Measurements from ENCODE around the gene TCERG1. TPM values are rescaled to one million over a fixed set of nuclear protein-coding genes. Genes with fewer than 3 reads are reported as not detected.

TCERG1 gene
- total RNA-seq, 1 experiment from 2014 or later: 112 TPM

- no peak overlapping the region for H3K23ac ChIP-seq (ENCODE audit: insufficient read length, low read depth, low read length)
- H2BK12ac ChIP-seq (ENCODE audit: insufficient read length, low read depth, low read length): no peak overlapping the region
- H3K18ac ChIP-seq (ENCODE audit: insufficient read length, low read depth, low read length): no peak overlapping the region
- no peak overlapping the region for H3K4me2 ChIP-seq (ENCODE audit: insufficient read depth, insufficient read length, low read length)
- H2BK5ac ChIP-seq (ENCODE audit: insufficient read length, low read length): no peak overlapping the region
- no peak overlapping the region for H3K27ac ChIP-seq (ENCODE audit: insufficient read length, low read depth, low read length)
- WGBS (ENCODE audit: extremely low coverage, insufficient read length, low lambda C conversion rate): no CpG with 5 or more reads among the region's 6 CpGs
- no peak overlapping the region for H3K56ac ChIP-seq (ENCODE audit: insufficient read length, low read depth, low read length)
- no peaks in the 10 kb centered on the region for H3K4me1 Mint-ChIP-seq
- H3K9me3 Mint-ChIP-seq: no peaks in the 10 kb centered on the region
- no peak overlapping the region for H2AK5ac ChIP-seq (ENCODE audit: insufficient read length, low read length)
- H3K27ac Mint-ChIP-seq: no peak overlapping the region
- H3K27me3 ChIP-seq (ENCODE audit: insufficient read depth, low read length): no peaks in the 10 kb centered on the region
- H2BK20ac ChIP-seq (ENCODE audit: low read depth, low read length, poor library complexity, severe bottlenecking): no peak overlapping the region
- H2BK15ac ChIP-seq (ENCODE audit: low read depth, low read length): no peak overlapping the region
- H3K14ac ChIP-seq (ENCODE audit: insufficient read depth, low read length): no peak overlapping the region
- no peak overlapping the region for H3K4me3 Mint-ChIP-seq
- H3K4ac ChIP-seq (ENCODE audit: low read depth, low read length): no peak overlapping the region
- H2AFZ ChIP-seq (ENCODE audit: low read length): no peak overlapping the region
- no peak overlapping the region for H2BK120ac ChIP-seq (ENCODE audit: low read depth, low read length, poor library complexity, severe bottlenecking)
- no peaks in the 10 kb centered on the region for H4K20me1 ChIP-seq (ENCODE audit: control insufficient read depth, insufficient read depth, insufficient read length)
- H3K9ac ChIP-seq (ENCODE audit: extremely low read depth, insufficient read length, low read length): no peak overlapping the region
- no peaks in the 10 kb centered on the region for H3K23me2 ChIP-seq (ENCODE audit: insufficient read length, low read depth, low read length, poor library complexity, severe bottlenecking)
- no peaks in the 10 kb centered on the region for H3K4me1 ChIP-seq (ENCODE audit: insufficient read depth, low read length)
- H3K9me3 ChIP-seq (ENCODE audit: control insufficient read depth, low read depth, low read length): no peaks in the 10 kb centered on the region
- H4K8ac ChIP-seq (replicated peaks; ENCODE audit: insufficient read length, low read depth, low read length): peak overlapping the region; percentile 9
- TF ChIP-seq CTCF (conservative IDR thresholded peaks at IDR 0.05): no peak
- H4K91ac ChIP-seq (ENCODE audit: insufficient read length, low read depth, low read length): no peak overlapping the region
- no peaks in the 10 kb centered on the region for H3K27me3 Mint-ChIP-seq (ENCODE audit: low read depth)
- H3K79me1 ChIP-seq (ENCODE audit: insufficient read depth, low read depth, low read length, poor library complexity, severe bottlenecking): no peaks in the 10 kb centered on the region
- H3K79me2 ChIP-seq (ENCODE audit: insufficient read depth, low read length): peaks cover 4% of the 10 kb centered on the region
- no peak overlapping the region for H4K5ac ChIP-seq (ENCODE audit: insufficient read length, low read depth, low read length)
- no peak for DNase-seq
- H3T11ph ChIP-seq (ENCODE audit: low read length): no peak overlapping the region
- peaks cover 22 to 71% (median 60%) of the 10 kb centered on the region in 3 experiments; a peak in 6 of 7 replicates for H3K36me3 Mint-ChIP-seq (ENCODE audit: insufficient read depth in 1 of 3, low read depth in 3 of 3)
These were observed 16.3 kb downstream of the TCERG1 start for GRCh38 chr5:146463446-146463845.
